T-helper 1 cell (primary cell): ENCODE data around the gene GPR153.

Source experiments
- DNase-seq, 5 donors: peaks; one replicate each; pipeline ENCODE4 v3.0.0-alpha.2; 2012 to 2020

The GPR153 gene

DNA sequence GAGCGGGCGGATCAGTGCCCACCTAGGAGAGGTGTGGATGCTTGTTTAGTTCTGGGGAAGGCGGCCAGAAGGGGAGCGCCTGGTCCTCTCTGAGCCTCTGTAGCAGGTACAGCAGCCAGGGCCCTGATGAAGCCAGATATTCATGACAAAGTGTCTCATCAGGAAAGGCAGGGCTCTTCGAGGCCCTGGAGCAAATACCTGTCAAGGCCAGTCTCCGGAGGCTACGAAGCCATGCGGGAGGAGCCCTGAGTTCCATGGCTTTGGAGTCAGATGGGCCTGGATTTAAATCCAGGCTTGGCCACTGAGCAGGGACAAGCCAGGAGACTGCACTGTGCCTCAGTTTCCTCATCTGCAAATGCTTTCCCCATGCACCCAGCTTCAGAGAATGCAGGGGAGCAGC, 25.4 kb upstream of the GPR153 start:
- DNase-seq, result no peak

DNA sequence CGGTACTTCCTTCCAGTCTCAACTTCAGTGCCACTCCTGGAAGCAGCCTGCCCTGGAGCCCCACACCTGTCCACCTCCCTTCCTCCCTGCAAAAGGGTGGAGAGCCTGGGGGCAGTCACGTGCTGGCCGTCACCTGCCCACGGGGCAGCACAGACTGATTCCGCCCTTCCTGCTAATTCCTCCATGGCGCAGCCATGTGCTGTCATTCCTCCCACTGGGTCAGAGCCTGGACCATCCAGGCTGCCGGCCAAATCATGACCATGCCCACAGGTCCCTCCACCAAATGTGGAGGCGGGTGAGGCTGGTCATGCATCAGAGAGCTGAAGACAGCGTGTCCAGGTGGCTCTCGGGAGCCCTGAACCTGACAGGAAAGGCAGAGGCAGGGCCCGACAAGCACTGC, 24.4 kb upstream of the GPR153 start:
- DNase-seq, result no peak

- no peak for DNase-seq
These were observed 21.8 kb upstream of the GPR153 start for GRCh38 chr1:6282577-6283270.

DNA sequence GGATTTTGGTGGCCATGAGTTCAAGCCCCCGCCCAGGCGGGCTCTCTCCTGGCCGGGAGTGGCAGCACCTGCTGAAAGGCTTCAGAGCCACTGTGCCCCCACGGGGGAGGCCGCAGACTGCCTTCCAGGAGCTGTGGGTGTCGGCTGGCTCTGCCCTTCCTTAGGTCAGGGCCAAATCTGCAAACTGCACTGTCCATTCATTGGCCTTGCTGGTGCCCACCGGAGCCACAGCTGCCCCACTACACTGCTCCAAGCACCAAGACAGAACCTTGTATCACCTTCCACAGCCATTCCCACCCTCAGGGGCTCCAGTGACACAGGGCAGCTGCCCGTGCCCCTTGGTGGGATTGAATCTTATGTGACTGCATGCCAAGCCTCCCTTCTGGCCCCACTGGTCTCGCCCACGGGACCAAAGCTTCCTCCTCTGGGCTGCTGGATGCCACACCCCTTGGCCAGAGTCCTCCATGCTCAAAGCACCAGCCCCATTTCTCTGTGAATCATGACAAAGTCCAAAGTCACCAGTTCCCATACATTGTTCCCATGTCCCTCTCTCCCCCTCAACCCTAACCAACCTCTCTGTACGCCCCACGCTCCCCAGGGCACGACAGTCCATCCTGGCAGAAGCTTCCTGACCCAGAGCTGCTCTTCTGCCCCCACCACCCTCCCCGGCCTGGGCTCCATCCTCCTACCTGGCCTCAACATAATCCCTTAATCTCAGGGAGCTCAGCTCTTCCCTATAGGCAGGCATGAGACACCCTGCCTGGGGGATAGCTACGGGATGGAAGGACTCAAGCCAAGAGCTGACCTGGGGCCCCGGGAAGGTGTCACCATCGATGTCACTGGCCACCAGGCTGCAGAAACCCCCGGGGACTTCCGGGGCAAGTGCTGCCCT, 20.9 kb upstream of the GPR153 start:
- DNase-seq, result no peak

DNA sequence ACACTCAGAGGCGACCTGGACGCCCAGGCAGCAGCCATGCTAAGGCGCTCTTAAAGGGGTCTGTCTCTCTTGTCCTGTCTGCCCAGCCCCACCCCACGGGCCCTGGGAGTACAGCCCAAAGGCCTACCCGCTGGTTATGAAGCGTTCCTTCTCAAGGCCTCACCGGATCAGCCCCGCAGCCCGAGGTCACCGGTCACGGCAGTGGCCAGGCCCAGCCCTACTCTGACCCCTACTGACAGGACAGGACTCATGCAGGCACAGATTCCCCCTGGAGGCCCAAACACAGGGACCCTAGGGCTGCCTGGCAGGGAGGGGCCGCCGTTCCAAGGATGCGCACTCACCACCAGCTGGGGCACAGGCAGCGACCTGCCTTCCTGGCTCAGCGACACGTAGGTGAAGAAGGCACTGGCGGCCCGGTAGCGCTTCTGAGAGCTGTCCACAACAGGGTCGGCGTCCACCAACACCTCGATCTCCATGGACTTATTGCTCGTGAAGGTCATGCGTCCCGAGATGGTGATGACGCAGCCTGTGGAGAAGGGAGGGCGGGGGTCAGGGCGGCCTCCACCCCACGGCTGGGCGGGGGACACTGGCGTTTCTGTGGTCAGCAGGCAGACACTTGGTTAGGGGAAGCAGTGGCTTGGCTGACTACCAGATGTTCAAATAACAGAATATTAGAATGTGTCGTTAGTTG, 20.0 kb upstream of the GPR153 start:
- no peak for DNase-seq

GRCh38 chr1:6279613-6280383, 18.9 kb upstream of the GPR153 start:
- DNase-seq, result no peak

GRCh38 chr1:6279066-6279465, 18.2 kb upstream of the GPR153 start:
- DNase-seq, result no peak

- no peak for DNase-seq
These were observed 17.4 kb upstream of the GPR153 start for GRCh38 chr1:6278263-6278662.

DNA sequence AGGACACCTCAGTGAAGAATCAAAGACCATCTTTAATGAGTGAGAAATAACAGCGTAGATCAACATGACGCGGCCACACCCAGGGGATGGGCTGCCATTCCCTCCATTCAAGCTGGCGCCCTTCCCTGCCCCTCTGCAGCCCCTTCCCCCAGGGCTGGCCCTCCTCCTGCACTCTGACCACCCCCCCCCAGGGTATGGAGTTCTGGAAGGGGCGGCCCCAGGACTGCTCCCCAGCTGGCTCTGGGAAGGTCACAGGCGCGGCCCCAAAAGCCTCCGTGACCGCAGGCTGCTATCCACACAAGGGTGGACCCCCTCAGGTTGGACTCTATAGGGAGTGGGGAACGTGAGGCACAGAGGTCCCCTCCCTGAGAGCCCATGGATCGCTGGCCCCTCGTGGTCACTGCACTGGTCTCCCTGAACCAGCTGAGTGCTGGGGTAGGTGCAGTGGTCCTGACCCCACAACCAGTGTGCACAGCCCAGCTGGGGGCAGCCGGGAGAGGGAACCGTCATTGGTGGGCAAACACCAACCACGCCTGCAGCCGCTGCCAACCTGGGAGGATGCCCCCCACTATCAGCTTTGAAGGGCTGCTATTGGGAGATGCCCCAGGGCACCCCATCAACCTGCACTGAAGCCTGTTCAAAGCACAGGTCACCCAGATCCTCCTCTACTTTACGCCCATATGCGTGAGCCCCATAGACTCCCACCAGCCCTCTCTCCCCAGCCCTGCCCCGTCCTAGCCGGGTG, 16.1 kb upstream of the GPR153 start:
- DNase-seq, result no peak

GRCh38 chr1:6275826-6276782, 15.2 kb upstream of the GPR153 start:
- DNase-seq, result no peak

DNA sequence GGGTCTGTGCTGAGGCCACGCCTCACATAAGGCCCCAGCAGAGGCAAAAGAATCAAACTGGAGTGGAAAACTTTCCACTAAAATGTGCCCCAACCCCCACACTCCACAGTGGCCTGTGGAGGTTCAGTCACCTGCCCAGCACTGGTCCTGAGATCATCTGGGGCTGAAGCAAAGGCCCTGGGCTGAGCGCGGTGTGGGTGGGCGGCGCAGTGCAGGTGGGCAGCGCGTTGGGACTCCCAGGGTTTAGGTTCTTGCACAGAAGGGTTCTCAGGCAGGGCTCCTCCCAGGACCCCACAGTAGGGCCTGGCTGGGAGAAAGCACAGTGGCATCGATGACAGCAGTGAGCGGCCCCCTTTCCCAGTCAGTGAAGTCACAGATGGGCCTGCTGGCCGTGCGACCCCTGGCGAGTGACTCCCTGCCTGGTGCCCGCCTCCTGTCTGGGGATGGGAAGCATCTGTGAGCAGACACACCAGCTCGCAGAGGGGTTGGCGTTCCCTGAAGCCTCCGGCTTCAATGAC, 13.8 kb upstream of the GPR153 start:
- no peak for DNase-seq

DNA sequence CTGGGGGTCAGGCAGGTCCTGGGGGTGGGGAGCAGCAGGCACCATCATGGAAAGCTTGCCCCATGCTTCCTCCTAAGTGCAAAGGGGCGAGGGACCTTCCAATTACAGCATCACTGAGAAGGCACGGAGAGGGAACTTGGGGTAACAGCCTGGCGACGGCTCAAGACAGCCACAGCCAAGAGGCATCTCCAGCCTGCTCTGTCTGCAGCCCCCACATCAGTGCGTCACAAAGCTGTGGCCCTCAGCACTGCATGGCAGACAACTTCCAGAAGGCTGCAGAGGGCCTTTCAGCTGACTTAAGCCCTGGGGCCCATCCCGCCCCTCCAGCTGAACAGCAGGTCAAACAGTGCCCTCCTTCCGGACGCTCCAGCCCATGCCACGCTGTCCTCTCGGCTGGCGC, 13.2 kb upstream of the GPR153 start:
- DNase-seq, result no peak

GRCh38 chr1:6273380-6273891, 12.5 kb upstream of the GPR153 start:
- DNase-seq, result no peak

DNA sequence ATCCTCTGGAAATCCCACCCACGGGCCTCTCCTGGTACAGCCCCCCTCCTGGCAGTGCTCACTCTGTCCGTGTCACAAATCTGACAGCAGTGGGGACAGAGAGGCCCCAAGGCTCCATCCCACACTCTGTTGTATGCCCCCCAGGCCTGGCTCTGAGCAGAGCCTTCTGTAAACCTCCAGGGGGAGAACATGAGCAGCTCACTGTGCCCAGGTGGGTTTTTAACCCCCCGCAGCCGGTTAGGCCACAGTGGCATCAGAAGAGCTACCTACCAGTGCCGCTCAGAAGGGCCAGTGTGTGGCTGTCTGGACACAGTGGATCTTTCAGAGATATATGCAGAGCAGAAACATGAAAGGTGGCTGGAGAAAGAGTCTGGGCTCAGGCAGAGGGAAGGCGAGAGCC, 12.0 kb upstream of the GPR153 start:
- no peak for DNase-seq

GRCh38 chr1:6272452-6272851, 11.6 kb upstream of the GPR153 start:
- DNase-seq, result no peak

GRCh38 chr1:6271554-6271953, 10.7 kb upstream of the GPR153 start:
- DNase-seq, result no peak

DNA sequence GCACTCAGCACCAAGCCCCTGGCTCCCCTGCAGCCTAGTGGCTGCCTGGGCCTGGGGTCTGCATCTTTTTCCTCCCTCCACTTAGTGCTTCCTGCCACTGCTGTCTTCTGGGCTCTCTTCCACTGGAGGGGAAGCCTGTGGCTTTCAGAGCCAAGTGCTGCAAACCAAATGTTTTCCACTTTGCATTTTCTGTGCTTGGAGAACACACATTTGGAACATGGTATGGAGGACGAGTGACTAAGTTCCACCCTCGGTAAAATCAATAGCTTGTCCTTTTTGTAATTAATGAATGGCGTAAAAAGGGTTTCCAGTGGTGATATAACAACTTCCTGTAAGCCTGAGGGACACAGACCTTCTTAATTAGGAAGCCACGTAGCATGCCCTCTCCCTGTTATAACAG, 10.1 kb upstream of the GPR153 start:
- no peak for DNase-seq

GRCh38 chr1:6270401-6270800, 9.5 kb upstream of the GPR153 start:
- no peak for DNase-seq

- DNase-seq, result no peak
These were observed 9.0 kb upstream of the GPR153 start for GRCh38 chr1:6269720-6270400.

DNA sequence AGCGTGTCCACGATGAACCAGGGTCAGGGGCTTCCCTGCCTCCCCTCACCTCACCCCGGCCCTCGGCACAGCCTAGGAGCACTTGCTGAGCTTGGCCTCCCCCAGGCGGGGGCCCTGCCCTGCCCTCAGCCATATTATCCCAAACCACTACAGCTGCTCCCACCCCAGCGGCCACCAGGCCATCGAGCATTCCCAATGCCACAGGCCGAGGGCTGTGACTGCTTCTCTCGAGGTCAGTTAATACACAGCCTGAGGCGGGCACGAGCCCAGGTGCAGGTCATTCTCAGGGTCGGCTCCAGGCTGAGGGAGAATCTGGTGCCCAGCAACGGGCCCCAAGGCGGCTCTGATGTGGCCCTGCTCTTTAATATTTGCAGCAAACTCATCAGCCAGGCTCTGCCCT, 8.4 kb upstream of the GPR153 start:
- DNase-seq, result no peak
